OCI-LY1 (cell line): ENCODE results near the gene CTPS1.

Experiments
- EZH2 ChIP-seq: fragments of 200-600 bp; sonication (generic), shearing (Covaris generic); IDR thresholded peaks from 2 replicates; pipeline ENCODE4 v1.8.0; 2017; ENCODE audit warnings: borderline replicate concordance, mixed run types, mild to moderate bottlenecking, antibody characterized with exemption, low read length, moderate library complexity, mixed read lengths
- TF ChIP-seq, protein P1 (sequence below): fragments of 200-600 bp; sonication (generic), shearing (Covaris generic); IDR thresholded peaks from 2 replicates; pipeline ENCODE4 v1.5.1; 2017; ENCODE audit warnings: mild to moderate bottlenecking, antibody characterized with exemption, low read length, moderate library complexity, mixed read lengths

GRCh38 chr1:41014871-41015270 is 35.4 kb downstream of the CTPS1 start:
- TF ChIP-seq, protein P1, sequence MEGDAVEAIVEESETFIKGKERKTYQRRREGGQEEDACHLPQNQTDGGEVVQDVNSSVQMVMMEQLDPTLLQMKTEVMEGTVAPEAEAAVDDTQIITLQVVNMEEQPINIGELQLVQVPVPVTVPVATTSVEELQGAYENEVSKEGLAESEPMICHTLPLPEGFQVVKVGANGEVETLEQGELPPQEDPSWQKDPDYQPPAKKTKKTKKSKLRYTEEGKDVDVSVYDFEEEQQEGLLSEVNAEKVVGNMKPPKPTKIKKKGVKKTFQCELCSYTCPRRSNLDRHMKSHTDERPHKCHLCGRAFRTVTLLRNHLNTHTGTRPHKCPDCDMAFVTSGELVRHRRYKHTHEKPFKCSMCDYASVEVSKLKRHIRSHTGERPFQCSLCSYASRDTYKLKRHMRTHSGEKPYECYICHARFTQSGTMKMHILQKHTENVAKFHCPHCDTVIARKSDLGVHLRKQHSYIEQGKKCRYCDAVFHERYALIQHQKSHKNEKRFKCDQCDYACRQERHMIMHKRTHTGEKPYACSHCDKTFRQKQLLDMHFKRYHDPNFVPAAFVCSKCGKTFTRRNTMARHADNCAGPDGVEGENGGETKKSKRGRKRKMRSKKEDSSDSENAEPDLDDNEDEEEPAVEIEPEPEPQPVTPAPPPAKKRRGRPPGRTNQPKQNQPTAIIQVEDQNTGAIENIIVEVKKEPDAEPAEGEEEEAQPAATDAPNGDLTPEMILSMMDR = no peak
- no peak for TF ChIP-seq EZH2
